Dermis microvascular lymphatic vessel endothelial cell (primary cell): ENCODE measurements around the gene DLAT. TPM values are rescaled to one million over a fixed set of nuclear protein-coding genes. Genes with fewer than 3 reads are reported as not detected.
"Not testable (repeated sequence)": the region's sequence is repeated elsewhere in the genome, so short reads cannot be mapped to it uniquely, and the experiment has no call there.

ENCODE experiments used
- DNase-seq, 2 donors: peaks; one replicate each; pipeline versions ENCODE4 v3.0.0 to v3.0.0-alpha.2; 2010; ENCODE audit warnings: low read depth in 2 of 2
- total RNA-seq: library from RNA; depleted of rRNA; stranded (reverse); fragments of >200 nt; gene quantifications from 2 replicates; pipeline ENCODE4 v1.2.1, GENCODE V29; 2014

Gene DLAT
- total RNA-seq: 22.8 and 30.0 TPM in 2 replicates

GRCh38 chr11:112024773-112025678 is at the start of gene DLAT:
DLAT (plus strand) TSS chr11:112025408; CDS start chr11:112025473, 65 bp downstream.
- peak; percentile 65 to 78 for DNase-seq

GRCh38 chr11:111976119-111976766 is 49.0 kb upstream of the DLAT start:
- peak in 1 of 2 donors; percentile 24 for DNase-seq

GRCh38 chr11:111976767-111977145 is 48.5 kb upstream of the DLAT start:
- DNase-seq: no peak

GRCh38 chr11:111977146-111978027 is 47.8 kb upstream of the DLAT start:
- DNase-seq: peak in 1 of 2 donors; percentile 45

- peak in 1 of 2 donors; percentile 68 for DNase-seq
These were observed 47.0 kb upstream of the DLAT start for GRCh38 chr11:111978028-111978771.

GRCh38 chr11:111980062-111980461 is 45.1 kb upstream of the DLAT start:
- no peak for DNase-seq

GRCh38 chr11:111981270-111981669 is 43.9 kb upstream of the DLAT start:
- DNase-seq: no peak

- peak; percentile 31 to 69 for DNase-seq
These were observed 43.2 kb upstream of the DLAT start for GRCh38 chr11:111982019-111982464.

GRCh38 chr11:111982541-111983186 is 42.5 kb upstream of the DLAT start:
- no peak for DNase-seq

GRCh38 chr11:111983187-111983986 is 41.8 kb upstream of the DLAT start:
- DNase-seq: no peak

GRCh38 chr11:111986589-111986988 is 38.6 kb upstream of the DLAT start:
- DNase-seq: no peak

- no peak for DNase-seq
These were observed 34.8 kb upstream of the DLAT start for GRCh38 chr11:111990381-111990780.

- no peak for DNase-seq
These were observed 32.9 kb upstream of the DLAT start for GRCh38 chr11:111992206-111992855.

- DNase-seq: no peak
These were observed 29.1 kb upstream of the DLAT start for GRCh38 chr11:111996129-111996528.

GRCh38 chr11:111996669-111997068 is 28.5 kb upstream of the DLAT start:
- not testable (repeated sequence) for DNase-seq

GRCh38 chr11:111999111-111999510 is 26.1 kb upstream of the DLAT start:
- no peak for DNase-seq

GRCh38 chr11:112000703-112001102 is 24.5 kb upstream of the DLAT start:
- no peak for DNase-seq

GRCh38 chr11:112002491-112003216 is 22.6 kb upstream of the DLAT start:
- DNase-seq: no peak
